Body of pancreas (tissue), 4 donors: Measurements from ENCODE around the gene TRIML1. TPM values are rescaled to one million over a fixed set of nuclear protein-coding genes. Genes with fewer than 3 reads are reported as not detected.

Experiments used
- ATAC-seq: fragments of 150-250 bp; one replicate; pipeline ENCODE4 v1.9.1; 2016
- DNase-seq, 4 donors: peaks; one replicate each; pipeline ENCODE4 v3.0.0-alpha.2; 2019
- H3K27ac ChIP-seq, 4 donors: fragments of 200-600 bp; sonication (generic); 1 replicate in 3 of 4; 2 replicates in 1 of 4; pipeline versions ENCODE4 v1.5.1 to v1.6.1; 2016 to 2019; ENCODE audit warnings: mild to moderate bottlenecking in 1 of 4, mixed read lengths in 1 of 4, moderate library complexity in 1 of 4
- H3K27me3 ChIP-seq, 2 donors: fragments of 200-600 bp; sonication (generic); one replicate each; pipeline ENCODE4 v1.6.0; 2016; ENCODE audit warnings: mild to moderate bottlenecking in 1 of 2
- H3K36me3 ChIP-seq, 2 donors: fragments of 200-600 bp; sonication (generic); replicated peaks in 1 of 2; 2 replicates each; pipeline ENCODE4 v1.5.1; 2016; ENCODE audit warnings: low read depth in 2 of 2; ENCODE audit not compliant: insufficient read depth in 1 of 2
- H3K4me1 ChIP-seq: fragments of 200-600 bp; sonication (generic); one replicate; pipeline ENCODE4 v1.6.0; 2016
- H3K4me3 ChIP-seq, 2 donors: fragments of 200-600 bp; sonication (generic); 1 replicate in 1 of 2; 2 replicates in 1 of 2; pipeline ENCODE4 v1.5.1; 2016 to 2019
- H3K9me3 ChIP-seq, 3 donors: fragments of 200-600 bp; sonication (generic); 1 replicate in 2 of 3; 2 replicates in 1 of 3; pipeline ENCODE4 v1.5.1; 2016
- POLR2A ChIP-seq, 3 donors: fragments of 450-650 bp; IDR thresholded peaks; one replicate each; pipeline ENCODE4 v1.6.1; 2016; ENCODE audit warnings: antibody characterized with exemption in 3 of 3, mild to moderate bottlenecking in 2 of 3
- WGBS, 2 donors: methylation state at CpG; one replicate each; pipeline ENCODE4 v1.1.5; 2017; 5-methylcytosine and 5-hydroxymethylcytosine counted together
- intact Hi-C: fragments of 100-400 bp; cut with DNase I; formaldehyde crosslinking; loops from one replicate; pipeline ENCODE4 v1.15.1; 2023
- total RNA-seq, 2 donors: library from RNA; depleted of rRNA; stranded (reverse); fragments of >200 nt; gene quantifications; one replicate each; pipeline ENCODE4 v1.1.0, GENCODE V29; 2016
- TF ChIP-seq, protein P1 (sequence below), 7 experiments: fragments of 450-650 bp in 4 of 7; fragments of 200-600 bp in 3 of 7; sonication (generic) in 3 of 7; IDR thresholded peaks; one replicate each; pipeline ENCODE4 v1.5.1; 2016 to 2019; ENCODE audit warnings: antibody characterized with exemption in 7 of 7

The TRIML1 gene
- total RNA-seq, 2 donors from 2014 or later: not detected

DNA sequence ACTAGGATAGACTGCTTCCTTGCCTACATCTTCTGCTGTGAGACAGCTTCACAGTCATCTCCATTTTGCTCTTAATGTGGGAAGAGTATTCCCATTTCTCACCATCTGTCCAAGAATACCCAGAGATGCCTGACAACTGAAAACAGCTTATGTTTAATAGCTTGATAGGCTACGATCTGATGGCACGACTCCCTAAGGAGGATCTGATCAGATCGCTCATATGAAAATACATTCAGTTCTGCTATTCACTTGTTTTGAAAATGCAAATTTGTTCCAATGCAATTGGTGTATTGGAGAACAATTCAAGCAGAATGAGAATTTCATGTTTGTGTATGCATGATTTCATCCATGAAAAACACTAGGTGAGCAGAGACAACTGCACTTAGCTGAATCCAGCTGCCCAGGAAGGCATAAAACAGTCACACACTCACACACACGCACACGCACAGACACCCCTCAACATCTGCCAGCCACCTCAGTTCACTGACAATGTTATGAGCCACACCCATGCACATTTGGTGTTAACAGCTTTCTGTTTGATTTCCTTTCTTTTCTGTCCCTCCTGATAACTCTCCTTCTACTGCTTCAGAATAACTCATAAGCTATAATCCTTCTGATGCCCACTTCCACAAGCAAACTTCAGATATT is 29.6 kb downstream of the TRIML1 start:
- no peak for ATAC-seq
- Histone ChIP-seq H3K4me1 (no peaks in the 10 kb centered on the region), H3K36me3 (no peaks in the 10 kb centered on the region), H3K27ac (no peak overlapping the region), H3K27me3 (no peaks in the 10 kb centered on the region), H3K9me3 (no peaks in the 10 kb centered on the region), H3K4me3 (no peak overlapping the region)
- 69 to 70% methylated on average over 5 of the region's 5 CpGs for WGBS, 2 donors
- TF ChIP-seq POLR2A (IDR thresholded peaks at IDR 0.05): no peak
- TF ChIP-seq, protein P1, sequence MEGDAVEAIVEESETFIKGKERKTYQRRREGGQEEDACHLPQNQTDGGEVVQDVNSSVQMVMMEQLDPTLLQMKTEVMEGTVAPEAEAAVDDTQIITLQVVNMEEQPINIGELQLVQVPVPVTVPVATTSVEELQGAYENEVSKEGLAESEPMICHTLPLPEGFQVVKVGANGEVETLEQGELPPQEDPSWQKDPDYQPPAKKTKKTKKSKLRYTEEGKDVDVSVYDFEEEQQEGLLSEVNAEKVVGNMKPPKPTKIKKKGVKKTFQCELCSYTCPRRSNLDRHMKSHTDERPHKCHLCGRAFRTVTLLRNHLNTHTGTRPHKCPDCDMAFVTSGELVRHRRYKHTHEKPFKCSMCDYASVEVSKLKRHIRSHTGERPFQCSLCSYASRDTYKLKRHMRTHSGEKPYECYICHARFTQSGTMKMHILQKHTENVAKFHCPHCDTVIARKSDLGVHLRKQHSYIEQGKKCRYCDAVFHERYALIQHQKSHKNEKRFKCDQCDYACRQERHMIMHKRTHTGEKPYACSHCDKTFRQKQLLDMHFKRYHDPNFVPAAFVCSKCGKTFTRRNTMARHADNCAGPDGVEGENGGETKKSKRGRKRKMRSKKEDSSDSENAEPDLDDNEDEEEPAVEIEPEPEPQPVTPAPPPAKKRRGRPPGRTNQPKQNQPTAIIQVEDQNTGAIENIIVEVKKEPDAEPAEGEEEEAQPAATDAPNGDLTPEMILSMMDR (IDR thresholded peaks at IDR 0.05): no peak
- no peak for DNase-seq
- intact Hi-C loops: no loop called here

DNA sequence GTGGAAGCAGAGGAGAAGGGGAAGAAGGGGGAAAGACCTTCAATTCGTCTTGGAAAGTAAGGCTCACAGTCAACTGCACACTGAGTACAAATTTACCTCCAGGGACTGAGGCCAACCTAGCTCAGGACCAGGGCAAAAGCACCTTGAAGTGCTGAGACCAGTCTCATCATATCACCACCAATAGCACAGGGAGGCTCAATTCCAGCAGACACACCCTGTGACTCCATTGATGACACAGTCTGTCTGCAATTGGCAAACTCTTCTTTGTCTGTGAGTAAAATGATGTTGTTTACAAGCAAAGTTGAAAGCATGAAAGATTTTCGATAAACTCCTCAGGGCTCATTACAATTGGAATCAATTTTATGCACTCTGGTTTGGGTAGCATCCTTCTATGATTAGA is 32.3 kb downstream of the TRIML1 start:
- no peak for ATAC-seq
- no peak overlapping the region for H3K27ac ChIP-seq
- H3K4me3 ChIP-seq: no peak overlapping the region
- DNase-seq: no peak
- H3K36me3 ChIP-seq: no peaks in the 10 kb centered on the region
- no peaks in the 10 kb centered on the region for H3K27me3 ChIP-seq
- no peak for TF ChIP-seq POLR2A (IDR thresholded peaks at IDR 0.05)
- 40 to 43% methylated on average over 2 of the region's 2 CpGs for WGBS, 2 donors
- H3K4me1 ChIP-seq: no peaks in the 10 kb centered on the region
- intact Hi-C loops: no loop called here
- no peaks in the 10 kb centered on the region for H3K9me3 ChIP-seq

DNA sequence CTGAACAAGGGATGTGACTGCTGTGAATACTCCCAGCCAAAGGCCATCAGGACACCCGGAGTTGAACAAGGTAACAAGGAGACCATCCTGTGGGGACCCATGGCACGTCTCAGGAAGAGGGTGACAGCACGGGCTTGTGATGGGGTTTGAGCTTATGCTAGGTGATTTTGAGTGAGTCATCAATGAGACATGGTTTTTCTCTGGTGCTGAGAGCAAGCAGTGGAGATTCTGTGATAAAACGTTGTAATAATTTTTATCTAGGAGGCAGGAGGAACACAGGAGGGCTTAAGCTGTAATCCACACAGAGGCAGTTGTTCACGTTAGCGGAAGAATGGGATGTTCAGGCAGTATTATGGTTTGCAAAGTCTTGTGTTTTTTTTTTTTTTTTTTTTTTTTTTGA is 36.0 kb downstream of the TRIML1 start:
- Histone ChIP-seq H3K36me3 (no peaks in the 10 kb centered on the region), H3K27me3 (no peaks in the 10 kb centered on the region), H3K27ac (no peak overlapping the region), H3K4me1 (no peaks in the 10 kb centered on the region), H3K9me3 (no peaks in the 10 kb centered on the region), H3K4me3 (no peak overlapping the region)
- DNase-seq (no peak), ATAC-seq (no peak)
- intact Hi-C loops: no loop called here
- no peak for TF ChIP-seq POLR2A (IDR thresholded peaks at IDR 0.05)
- TF ChIP-seq, protein P1 (IDR thresholded peaks at IDR 0.05): no peak
- WGBS, 2 donors: 71 to 76% methylated on average over 6 of the region's 6 CpGs

DNA sequence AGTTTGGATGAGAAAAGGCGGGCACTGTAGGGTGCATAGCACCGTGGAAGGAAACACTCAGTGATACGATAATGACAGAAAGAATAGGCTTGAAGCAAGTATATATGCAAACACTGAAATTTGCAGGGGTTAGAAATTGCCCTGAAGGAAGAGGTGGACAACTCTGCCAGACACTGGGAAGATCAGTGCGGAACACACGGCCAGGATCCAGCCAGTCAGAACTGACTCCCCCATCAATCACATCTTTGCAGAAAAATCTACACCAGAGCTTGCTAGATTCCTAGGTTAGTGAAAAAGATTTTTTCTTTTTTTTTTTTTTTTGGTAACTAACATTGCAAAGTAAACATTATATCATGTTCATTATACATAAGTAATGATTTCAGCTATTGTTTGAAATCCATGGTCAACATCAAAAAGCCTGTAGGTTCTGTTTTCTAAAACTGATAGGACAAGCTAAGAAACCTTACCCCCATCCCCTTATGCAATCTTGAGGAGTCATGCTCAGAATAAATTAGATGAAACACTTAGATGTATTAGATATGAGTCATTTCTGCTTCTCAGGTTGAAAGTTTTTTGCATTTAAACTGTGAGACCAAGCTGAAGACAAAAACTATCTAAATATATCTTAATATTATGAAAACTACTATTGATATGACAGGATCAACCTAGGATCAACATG is 38.9 kb downstream of the TRIML1 start:
- H3K36me3 ChIP-seq: no peaks in the 10 kb centered on the region
- TF ChIP-seq POLR2A (IDR thresholded peaks at IDR 0.05): no peak
- TF ChIP-seq, protein P1 (IDR thresholded peaks at IDR 0.05): no peak
- 76 to 79% methylated on average over 5 of the region's 5 CpGs for WGBS, 2 donors

DNA sequence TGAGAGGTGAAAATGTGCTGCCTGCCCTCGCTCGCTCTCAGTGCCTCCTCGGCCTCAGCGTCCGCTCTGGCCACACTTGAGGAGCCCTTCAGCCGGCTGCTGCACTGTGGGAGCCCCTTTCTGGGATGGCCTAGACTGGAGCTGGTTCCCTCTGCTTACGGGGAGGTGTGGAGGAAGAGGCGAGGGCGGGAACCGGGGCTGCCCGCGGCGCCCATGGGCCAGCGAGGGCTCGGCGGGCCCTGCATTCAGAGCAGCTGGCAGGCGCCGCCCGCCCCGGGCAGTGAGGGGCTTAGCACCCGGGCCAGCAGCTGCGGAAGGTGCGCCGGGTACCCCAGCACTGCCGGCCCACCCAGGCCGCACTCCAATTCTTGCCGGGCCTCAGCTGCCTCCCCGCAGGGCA is 39.6 kb downstream of the TRIML1 start:
- intact Hi-C loops: no loop called here
- H3K4me1 ChIP-seq: no peaks in the 10 kb centered on the region
- no peak overlapping the region for H3K27ac ChIP-seq
- H3K36me3 ChIP-seq: no peaks in the 10 kb centered on the region
- ATAC-seq (no peak), DNase-seq (no peak)
- 67 to 83% methylated on average over 6 to 22 of the region's 28 CpGs for WGBS, 2 donors
- no peaks in the 10 kb centered on the region for H3K27me3 ChIP-seq
- no peak overlapping the region for H3K4me3 ChIP-seq
- TF ChIP-seq POLR2A (IDR thresholded peaks at IDR 0.05): no peak
- TF ChIP-seq, protein P1 (IDR thresholded peaks at IDR 0.05): no peak
- no peaks in the 10 kb centered on the region for H3K9me3 ChIP-seq

More for the DNA sequence above, 38.9 kb downstream of the TRIML1 start:
- intact Hi-C loops: no loop called here
- Histone ChIP-seq H3K27me3 (no peaks in the 10 kb centered on the region), H3K27ac (no peak overlapping the region), H3K4me3 (no peak overlapping the region), H3K4me1 (no peaks in the 10 kb centered on the region), H3K9me3 (no peaks in the 10 kb centered on the region)
- no peak for DNase-seq
- no peak for ATAC-seq
